GM10248 (cell line): ENCODE results near the gene AMOTL1.

Experiments
- CTCF ChIA-PET: fragments of 300-600 bp; sonication (Branson Sonifier 250); formaldehyde crosslinking; extraction: SDS; loops from one replicate; lab custom pipeline; 2021; ENCODE audit warnings: antibody characterized with exemption; lab: Yijun Ruan, JAX
- POLR2A ChIA-PET: fragments of 350-650 bp; sonication (Branson Sonifier 250); formaldehyde crosslinking; extraction: SDS; loops from one replicate; lab custom pipeline; 2020; ENCODE audit warnings: antibody characterized with exemption; lab: Yijun Ruan, JAX
- DNase-seq: peaks from one replicate; pipeline ENCODE4 v3.0.0; 2012; ENCODE audit errors: extremely low spot score
- CTCF ChIP-seq: IDR thresholded peaks from 2 replicates; pipeline ENCODE4 v1.5.1; 2012; ENCODE audit warnings: mild to moderate bottlenecking, low read depth; ENCODE audit errors: extremely low read depth, missing control alignments, control extremely low read depth

The AMOTL1 gene

DNA sequence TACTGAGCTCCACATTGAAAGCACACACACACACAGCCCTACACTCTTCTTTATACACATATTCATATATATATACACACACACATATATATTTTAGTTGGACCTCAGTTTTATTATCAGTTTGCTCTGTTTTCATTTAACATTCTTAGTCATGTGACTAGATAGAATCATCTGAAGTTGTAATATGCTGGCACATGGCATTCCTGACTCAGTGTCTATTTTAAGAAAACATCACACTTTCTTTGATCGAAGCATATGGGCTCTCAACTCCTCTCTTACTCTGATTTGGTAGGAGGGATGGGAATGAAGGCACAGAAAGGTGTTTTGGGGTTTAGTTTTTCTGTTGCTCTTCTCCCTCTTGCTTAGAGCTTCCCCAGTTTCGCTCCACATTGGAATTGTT, 24.8 kb downstream of the AMOTL1 start:
- ChIA-PET CTCF (no interaction called here), POLR2A (no interaction called here)
- TF ChIP-seq CTCF: no peak
- no peak for DNase-seq

GRCh38 chr11:94793822-94794221, 25.7 kb downstream of the AMOTL1 start:
- DNase-seq: no peak
- POLR2A ChIA-PET: no interaction called here
- no peak for TF ChIP-seq CTCF
- CTCF ChIA-PET: interaction anchor here (1.2 kb wide), 1 partner anchor 24 kb away, joined by 3 read pairs; no protein-coding TSS in a partner anchor

DNA sequence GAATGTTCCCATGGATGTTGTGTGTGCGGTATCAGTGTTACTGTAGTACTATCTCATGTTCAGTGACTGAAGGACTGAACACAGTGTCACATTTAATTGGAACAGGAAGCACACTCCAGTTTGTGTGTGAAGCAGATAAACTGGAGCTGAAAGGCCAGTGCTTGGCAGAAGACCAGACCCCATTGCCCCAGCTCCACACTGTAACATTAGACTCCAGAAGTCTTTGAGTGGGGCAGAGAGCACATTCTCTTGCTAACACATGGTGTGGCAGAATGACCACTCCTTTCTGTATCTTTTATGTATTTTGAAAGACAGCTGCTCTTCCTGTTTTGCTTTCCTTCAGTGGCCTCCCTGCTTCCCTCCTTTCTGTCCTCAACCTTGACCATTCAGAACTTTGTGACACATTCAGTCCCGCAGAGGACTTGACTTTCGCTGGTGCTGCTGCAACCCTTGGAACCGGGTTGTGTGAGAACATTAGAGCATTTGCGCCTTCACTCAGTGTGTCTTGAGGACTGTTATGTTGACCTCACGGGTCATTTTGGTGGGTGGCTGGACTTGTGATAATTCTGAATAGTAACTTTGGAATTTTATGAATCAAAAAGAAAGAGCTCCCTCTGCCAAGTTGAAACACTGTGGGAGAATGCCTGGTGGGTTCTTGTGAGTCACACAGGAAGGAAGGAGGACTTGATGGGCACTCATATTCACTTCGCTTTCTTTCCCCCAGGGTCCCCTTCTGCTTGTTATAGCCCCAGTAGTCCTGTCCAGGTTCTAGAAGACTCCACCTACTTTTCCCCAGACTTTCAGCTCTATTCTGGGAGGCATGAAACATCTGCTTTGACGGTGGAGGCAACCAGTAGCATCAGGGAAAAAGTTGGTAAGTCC, 26.4 kb downstream of the AMOTL1 start:
- no peak for TF ChIP-seq CTCF
- no peak for DNase-seq
- CTCF ChIA-PET: interaction anchor here (1.2 kb wide), 1 partner anchor 23 kb away, joined by 3 read pairs; no protein-coding TSS in a partner anchor
- POLR2A ChIA-PET: no interaction called here

DNA sequence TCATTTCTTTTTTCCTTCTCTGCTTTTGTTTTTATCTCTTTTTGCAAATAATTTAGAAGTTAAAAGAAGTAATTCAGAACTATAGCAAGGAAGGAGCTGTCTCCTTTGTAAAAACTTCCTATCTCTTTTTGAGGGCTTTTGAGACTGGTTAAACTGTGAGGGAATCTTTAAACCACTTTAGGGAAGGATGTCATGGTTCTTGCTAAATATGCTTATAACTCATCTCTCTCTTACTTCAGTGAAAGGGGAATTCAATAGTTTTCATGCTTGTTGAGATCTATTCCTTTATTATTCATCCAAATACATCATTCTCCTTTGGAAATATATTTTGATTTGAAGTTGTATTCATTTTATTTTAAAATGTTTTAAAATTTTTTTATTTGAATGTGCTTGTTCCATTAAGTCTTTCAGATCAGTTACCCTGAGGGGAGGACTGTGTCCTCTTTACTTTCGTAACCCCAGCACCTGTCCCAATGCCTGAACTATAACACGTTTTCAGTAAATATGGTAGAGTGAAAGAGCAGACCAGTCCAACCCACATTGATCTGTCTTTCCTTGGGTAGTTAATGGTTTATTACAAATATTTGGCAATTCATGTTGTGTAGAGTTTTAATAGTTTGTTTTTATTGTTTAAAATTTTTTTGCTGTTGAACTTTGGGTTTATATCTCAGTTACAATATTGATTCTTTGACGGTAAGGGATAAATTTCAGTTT, 27.5 kb downstream of the AMOTL1 start:
- ChIA-PET CTCF (no interaction called here), POLR2A (no interaction called here)
- DNase-seq: no peak
- TF ChIP-seq CTCF: no peak

DNA sequence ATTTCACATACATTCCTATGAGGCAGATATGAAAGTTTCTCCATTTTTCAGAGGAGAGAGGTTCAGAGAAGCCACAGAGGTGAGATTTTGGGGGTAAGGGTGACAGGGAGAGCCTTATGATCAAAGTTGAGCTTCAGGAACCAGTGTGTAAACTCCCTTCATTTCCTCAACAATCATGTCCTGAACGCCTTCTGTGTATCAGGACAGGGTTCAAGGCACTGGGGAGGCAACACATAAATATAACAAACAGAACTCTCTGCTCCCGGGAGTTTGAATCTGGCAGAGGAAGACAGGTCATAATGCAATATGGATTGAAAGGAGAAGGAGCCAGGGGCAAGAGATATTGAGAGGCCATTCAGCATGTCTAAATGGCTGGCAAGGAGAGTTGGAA, 28.0 kb downstream of the AMOTL1 start:
- no peak for TF ChIP-seq CTCF
- no peak for DNase-seq
- CTCF ChIA-PET: no interaction called here
- POLR2A ChIA-PET: no interaction called here

- no peak for DNase-seq
- TF ChIP-seq CTCF: no peak
- ChIA-PET CTCF (no interaction called here), POLR2A (no interaction called here)
Measured at GRCh38 chr11:94796863-94797262, 28.7 kb downstream of the AMOTL1 start.
